IMR-90 (cell line): ENCODE data around the gene AADACL4. TPM values are rescaled to one million over a fixed set of nuclear protein-coding genes. Genes with fewer than 3 reads are reported as not detected.
"Not testable (repeated sequence)": the region's sequence is repeated elsewhere in the genome, so short reads cannot be mapped to it uniquely, and the experiment has no call there.

Experiments used
- ATAC-seq: fragments of 200-7000 bp; cut with Tn5 transposase; 2 replicates; pipeline ENCODE4 v1.9.1; 2020; ENCODE audit warnings: low read depth, mild to moderate bottlenecking, moderate library complexity
- BruUV-seq: library from RNA; stranded (reverse); fragments of 400-500 nt; replicated peaks from 2 replicates; lab custom pipeline; 2021; lab: Mats Ljungman, UMichigan
- CTCF ChIA-PET: fragments of 300-600 bp; formaldehyde crosslinking; extraction: SDS; loops from one replicate; lab custom pipeline; 2021; ENCODE audit warnings: antibody characterized with exemption; lab: Yijun Ruan, JAX
- POLR2A ChIA-PET: fragments of 300-600 bp; sonication (Branson Sonifier 250); formaldehyde crosslinking; loops from one replicate; lab custom pipeline; 2022; ENCODE audit warnings: antibody characterized with exemption; ENCODE audit not compliant: unreplicated experiment; lab: Charles Lee
- DNase-seq: peaks from one replicate; pipeline ENCODE4 v3.0.0; 2013
- H2AFZ ChIP-seq: replicated peaks from 2 replicates; pipeline ENCODE3; 2013; ENCODE audit warnings: low read length, mild to moderate bottlenecking; ENCODE audit not compliant: poor library complexity
- H2AK5ac ChIP-seq: 2 replicates; pipeline ENCODE4 v1.6.1; 2013; ENCODE audit warnings: low read depth, low read length, inconsistent platforms
- H2AK9ac ChIP-seq: replicated peaks from 2 replicates; pipeline ENCODE3; 2013; ENCODE audit warnings: mild to moderate bottlenecking, low read depth, low read length, moderate library complexity; ENCODE audit not compliant: poor library complexity
- H2BK120ac ChIP-seq: 2 replicates; pipeline ENCODE4 v1.6.1; 2013; ENCODE audit warnings: low read depth, low read length, inconsistent platforms
- H2BK15ac ChIP-seq: 3 replicates; pipeline ENCODE4 v1.6.1; 2013; ENCODE audit warnings: low read depth, low read length, inconsistent platforms
- H2BK20ac ChIP-seq: 2 replicates; pipeline ENCODE4 v1.6.1; 2013; ENCODE audit warnings: low read depth, mild to moderate bottlenecking, inconsistent platforms, low read length, moderate library complexity
- H2BK5ac ChIP-seq: 2 replicates; pipeline ENCODE4 v1.6.1; 2013; ENCODE audit warnings: mild to moderate bottlenecking, low read depth, low read length, inconsistent platforms; ENCODE audit not compliant: poor library complexity, severe bottlenecking
- H3K14ac ChIP-seq: replicated peaks from 2 replicates; pipeline ENCODE4 v1.6.1; 2013; ENCODE audit warnings: low read depth, low read length, inconsistent platforms
- H3K18ac ChIP-seq: 2 replicates; pipeline ENCODE4 v1.6.1; 2013; ENCODE audit warnings: low read depth, low read length, control low read depth
- H3K23ac ChIP-seq: 2 replicates; pipeline ENCODE4 v1.6.1; 2013; ENCODE audit warnings: low read depth, low read length, inconsistent platforms
- H3K27ac ChIP-seq: 2 replicates; pipeline ENCODE4 v1.5.1; 2013; ENCODE audit warnings: mild to moderate bottlenecking, control low read depth, low read length; ENCODE audit not compliant: insufficient read depth
- H3K27me3 ChIP-seq: 2 replicates; pipeline ENCODE4 v1.6.1; 2013; ENCODE audit warnings: low read length; ENCODE audit not compliant: control insufficient read depth, insufficient read depth
- H3K36me3 ChIP-seq: 2 replicates; pipeline ENCODE4 v1.6.1; 2013; ENCODE audit warnings: low read length, mixed read lengths; ENCODE audit not compliant: control insufficient read depth, insufficient read depth
- H3K4ac ChIP-seq: 2 replicates; pipeline ENCODE4 v1.6.1; 2013; ENCODE audit warnings: low read depth, low read length, inconsistent platforms
- H3K4me1 ChIP-seq: 2 replicates; pipeline ENCODE4 v1.6.1; 2013; ENCODE audit warnings: low read length, mixed read lengths; ENCODE audit not compliant: control insufficient read depth, insufficient read depth
- H3K4me2 ChIP-seq: 2 replicates; pipeline ENCODE4 v1.6.1; 2013; ENCODE audit warnings: low read depth, mild to moderate bottlenecking, control low read depth, low read length, moderate library complexity
- H3K4me3 ChIP-seq: 2 replicates; pipeline ENCODE4 v1.5.1; 2013; ENCODE audit warnings: low read depth, mild to moderate bottlenecking, control low read depth, low read length, moderate library complexity; ENCODE audit not compliant: insufficient read depth
- H3K56ac ChIP-seq: 2 replicates; pipeline ENCODE4 v1.6.1; 2013; ENCODE audit warnings: low read length, inconsistent platforms; ENCODE audit not compliant: insufficient read depth; ENCODE audit errors: extremely low read depth
- H3K79me1 ChIP-seq, 2 experiments: 2 replicates each; pipeline ENCODE4 v1.6.1; 2013; ENCODE audit warnings: low read length in 2 of 2, inconsistent platforms in 1 of 2, low read depth in 1 of 2
- H3K9ac ChIP-seq: 2 replicates; pipeline ENCODE4 v1.6.1; 2013; ENCODE audit warnings: low read depth, low read length, control low read depth
- H3K9me1 ChIP-seq: 2 replicates; pipeline ENCODE4 v1.6.1; 2013; ENCODE audit warnings: low read length, inconsistent platforms; ENCODE audit not compliant: insufficient read depth
- H3K9me3 ChIP-seq: 2 replicates; pipeline ENCODE4 v1.6.1; 2013; ENCODE audit warnings: low read length; ENCODE audit not compliant: control insufficient read depth, insufficient read depth
- H4K20me1 ChIP-seq: 2 replicates; pipeline ENCODE4 v1.6.1; 2013; ENCODE audit warnings: low read length, inconsistent platforms; ENCODE audit not compliant: insufficient read depth
- H4K5ac ChIP-seq: 2 replicates; pipeline ENCODE4 v1.6.1; 2013; ENCODE audit warnings: mild to moderate bottlenecking, low read depth, low read length, control low read depth
- H4K8ac ChIP-seq, 2 experiments: 2 replicates each; pipeline ENCODE4 v1.6.1; 2013; ENCODE audit warnings: low read depth in 2 of 2, low read length in 2 of 2, control low read depth in 1 of 2, inconsistent platforms in 1 of 2
- H4K91ac ChIP-seq: 2 replicates; pipeline ENCODE4 v1.6.1; 2013; ENCODE audit warnings: low read depth, low read length, inconsistent platforms; ENCODE audit not compliant: insufficient read depth
- WGBS, 2 experiments: methylation state at CpG; one replicate each; pipeline versions ENCODE4 v1.1.5 to v1.1.7; 2013; ENCODE audit warnings: missing lambda C conversion rate in 2 of 2; ENCODE audit not compliant: insufficient read length in 1 of 2; ENCODE audit errors: extremely low coverage in 2 of 2; 5-methylcytosine and 5-hydroxymethylcytosine counted together
- dilution Hi-C: fragments of 300-500 bp; cut with HindIII; formaldehyde crosslinking; loops from one replicate; pipeline ENCODE4 v1.14.3; 2018; ENCODE audit warnings: low sequenced_read_pairs; ENCODE audit not compliant: unreplicated experiment
- in situ Hi-C: fragments of 300-500 bp; cut with MboI; formaldehyde crosslinking; loops from 3 replicates; pipeline ENCODE4 v1.14.3; 2019; ENCODE audit warnings: low sequenced_read_pairs, inconsistent platforms, mixed read lengths
- intact Hi-C: fragments of 100-400 bp; cut with micrococcal nuclease; formaldehyde crosslinking; loops from 2 replicates; pipeline ENCODE4 v1.10.0; 2022
- polyA plus RNA-seq, 3 experiments: library from polyadenylated mRNA; depleted of rRNA; stranded (reverse); fragments of >200 nt; gene quantifications; 2 replicates each; pipeline ENCODE4 v1.2.3, GENCODE V29; 2012; ENCODE audit warnings: low replicate concordance in 1 of 3
- total RNA-seq: library from RNA; depleted of rRNA; stranded (reverse); fragments of >200 nt; gene quantifications from 2 replicates; pipeline ENCODE4 v1.2.3, GENCODE V29; 2012

Gene AADACL4
- total and polyA plus RNA-seq, 2 of the 4 experiments (the other 2 are of a cell fraction), result not detected

DNA sequence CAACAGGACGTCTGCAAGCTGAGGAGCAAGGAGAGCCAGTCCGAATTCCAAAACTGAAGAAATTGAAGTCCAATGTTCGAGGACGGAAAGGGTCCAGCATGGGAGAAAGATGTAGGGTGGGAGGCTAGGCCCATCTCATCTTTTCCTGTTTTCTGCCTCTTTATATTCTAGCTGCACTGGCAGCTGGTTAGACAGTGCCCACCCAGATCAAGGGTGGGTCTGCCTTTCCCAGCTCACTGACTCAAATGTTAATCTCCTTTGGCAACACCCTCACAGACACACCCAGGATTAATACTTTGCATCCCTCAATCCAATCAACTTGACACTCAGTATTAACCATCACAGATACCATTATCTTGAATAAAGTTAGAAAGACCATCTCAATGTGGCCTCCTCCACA lies 32.2 kb downstream of the AADACL4 start:
- H3K14ac ChIP-seq, H4K91ac ChIP-seq, H3K4me2 ChIP-seq, H3K9me1 ChIP-seq, H3K27me3 ChIP-seq, H3K27ac ChIP-seq, H2BK20ac ChIP-seq, H4K5ac ChIP-seq, H3K23ac ChIP-seq, in situ Hi-C loops, H3K9ac ChIP-seq, H3K36me3 ChIP-seq, BruUV-seq, H4K20me1 ChIP-seq, CTCF ChIA-PET, H3K4me3 ChIP-seq, H2AK9ac ChIP-seq, H3K9me3 ChIP-seq, H2AK5ac ChIP-seq, DNase-seq, H3K56ac ChIP-seq, H2BK5ac ChIP-seq, H3K18ac ChIP-seq, ATAC-seq, H2AFZ ChIP-seq, H2BK120ac ChIP-seq, H3K4ac ChIP-seq, intact Hi-C loops, H2BK15ac ChIP-seq, H3K4me1 ChIP-seq, H3K79me1 ChIP-seq, POLR2A ChIA-PET, H4K8ac ChIP-seq, dilution Hi-C loops: not testable (repeated sequence)
- WGBS, 2 experiments, result no CpG with 5 or more reads among the region's 4 CpGs
